OCI-M2 (cell line): ENCODE results near the gene SUMO2.

Experiments
- DNase-seq: peaks from one replicate; lab custom pipeline; 2025; ENCODE audit not compliant: unreplicated experiment; lab: John Stamatoyannopoulos, UW

The SUMO2 gene

DNA sequence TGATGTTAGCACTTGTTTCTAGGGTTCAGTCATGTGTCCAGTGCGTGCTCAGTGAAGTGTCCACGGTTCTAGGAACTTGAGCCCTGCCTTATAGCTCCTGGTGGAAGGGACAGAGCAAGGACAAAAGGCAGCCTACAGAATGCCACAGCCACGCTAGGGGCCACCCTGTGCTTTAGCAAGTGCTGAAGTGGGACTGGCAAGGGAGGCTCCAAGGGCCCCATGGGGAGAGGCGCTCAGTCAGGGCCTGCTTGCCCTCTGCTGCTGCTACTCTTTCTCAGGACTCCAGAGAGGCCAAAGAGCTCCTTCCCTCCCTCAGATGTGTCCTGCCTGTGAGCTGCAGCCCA, 58.0 kb downstream of the SUMO2 start:
- no peak for DNase-seq

DNA sequence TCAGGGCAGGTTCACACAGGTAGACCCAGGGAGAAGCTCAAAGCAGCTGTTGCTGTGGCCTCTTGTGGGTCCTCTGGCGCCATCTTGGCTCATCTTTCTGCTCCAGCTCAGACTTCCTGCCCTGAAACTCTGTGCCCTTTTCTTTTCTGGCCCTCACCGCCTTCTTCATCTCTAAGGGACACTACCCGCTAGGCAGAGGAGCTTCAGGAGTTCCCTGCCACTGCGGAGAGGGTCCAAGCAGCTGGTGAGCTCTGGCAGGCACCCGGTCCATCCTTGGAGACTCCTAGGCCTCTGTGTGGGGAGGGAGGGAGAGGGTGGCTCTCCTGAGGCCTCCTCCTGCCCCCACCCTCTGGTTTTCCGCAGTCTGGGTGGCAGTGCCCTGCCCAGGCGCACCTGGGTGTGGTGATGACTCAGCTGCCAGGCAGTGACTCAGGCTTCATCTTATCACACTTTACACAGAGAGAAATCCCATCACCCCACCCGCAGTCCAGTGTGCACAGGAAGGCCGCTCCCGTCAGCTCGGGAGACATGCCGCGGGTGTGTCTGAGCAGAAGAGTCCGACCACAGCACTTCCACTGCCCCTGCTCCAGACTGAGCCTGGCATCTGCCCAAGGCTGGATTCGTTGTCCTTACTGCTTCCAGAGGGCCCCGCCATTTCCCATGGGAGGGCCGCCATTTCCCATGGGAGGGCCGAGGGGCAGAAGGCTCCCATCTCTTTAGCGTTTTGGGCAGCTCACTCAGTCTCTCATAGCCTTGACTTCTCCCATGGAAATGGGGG, 58.5 kb downstream of the SUMO2 start:
- DNase-seq: no peak

DNA sequence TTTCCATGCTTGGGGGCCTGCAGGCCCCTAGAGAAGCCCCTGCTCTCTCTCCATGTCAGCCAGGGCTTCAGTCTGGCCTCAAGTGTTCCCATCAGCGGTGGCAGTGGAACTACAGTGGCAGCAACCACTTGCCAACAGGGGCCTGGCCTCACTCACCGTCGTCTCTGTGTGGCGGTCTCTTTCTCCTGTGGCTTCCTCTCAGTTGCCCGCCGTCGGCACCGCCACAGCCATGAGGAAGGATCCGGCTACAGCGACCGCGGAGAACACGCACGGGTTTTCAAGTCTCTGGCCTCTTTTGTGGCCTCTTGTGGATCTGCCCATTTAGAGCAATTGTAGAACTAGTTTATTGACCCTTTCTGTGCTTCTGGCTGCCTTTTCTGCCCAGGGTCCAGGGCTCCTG, 64.5 kb downstream of the SUMO2 start:
- no peak for DNase-seq

GRCh38 chr17:75116737-75117136, 66.0 kb downstream of the SUMO2 start:
- DNase-seq: no peak
